HG03095 (cell line): ENCODE measurements around the gene STARD7.

Source experiments
- ATAC-seq: cut with Tn5 transposase; IDR thresholded peaks from one replicate; pipeline ENCODE4 v1.9.1; 2021; ENCODE audit warnings: moderate library complexity; ENCODE audit not compliant: unreplicated experiment

STARD7 gene

DNA sequence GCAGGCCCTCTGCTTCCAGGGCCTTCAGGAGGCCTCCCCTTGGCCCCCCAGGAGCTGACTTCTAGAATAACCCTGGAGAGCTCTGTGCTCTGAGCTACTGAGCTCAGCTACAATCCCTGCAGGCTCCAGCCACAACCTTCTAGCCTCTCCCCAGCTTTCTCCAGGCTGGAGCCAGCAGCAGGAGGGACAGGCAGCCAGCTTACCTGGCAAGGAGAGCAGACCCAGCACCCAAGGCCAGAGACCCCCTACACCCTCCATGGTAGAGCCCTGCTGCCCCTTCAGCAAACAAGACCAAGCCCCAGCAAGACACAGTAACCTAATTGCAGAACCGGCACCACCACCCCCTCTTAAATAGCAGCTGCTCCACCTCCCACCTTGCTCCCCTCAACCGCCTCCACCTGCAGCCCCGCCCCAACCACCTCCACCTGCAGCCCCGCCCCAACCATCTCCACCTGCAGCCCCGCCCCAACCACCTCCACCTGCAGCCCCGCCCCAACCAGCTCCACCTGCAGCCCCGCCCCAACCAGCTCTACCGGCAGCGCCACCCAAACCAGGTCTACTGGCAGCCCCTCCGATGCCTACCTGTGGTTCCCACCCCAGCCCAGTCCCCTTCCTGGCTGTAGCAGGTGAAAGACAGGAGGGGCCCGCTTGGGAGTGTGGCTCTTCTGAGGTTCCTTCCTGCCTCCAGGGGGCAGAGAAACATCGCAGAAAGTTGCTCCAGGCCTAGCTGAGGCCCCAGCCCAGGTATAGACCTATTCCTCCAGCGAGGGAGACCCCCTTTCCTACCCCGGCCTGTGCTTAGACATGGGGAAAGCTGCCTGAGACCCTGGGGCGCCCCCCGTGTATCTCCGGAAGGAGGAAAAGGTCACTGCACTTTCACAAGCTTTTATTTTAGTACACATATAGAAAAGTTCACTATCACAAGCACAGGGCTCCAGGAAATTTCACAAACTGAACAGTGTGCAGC, 70.2 kb downstream of the STARD7 start, which contains the start of gene ASTL:
TSS of gene ASTL (minus strand) at position 324 of the 967 bp plus-strand sequence. CDS start at position 258, 66 bp downstream.
- no peak for ATAC-seq

DNA sequence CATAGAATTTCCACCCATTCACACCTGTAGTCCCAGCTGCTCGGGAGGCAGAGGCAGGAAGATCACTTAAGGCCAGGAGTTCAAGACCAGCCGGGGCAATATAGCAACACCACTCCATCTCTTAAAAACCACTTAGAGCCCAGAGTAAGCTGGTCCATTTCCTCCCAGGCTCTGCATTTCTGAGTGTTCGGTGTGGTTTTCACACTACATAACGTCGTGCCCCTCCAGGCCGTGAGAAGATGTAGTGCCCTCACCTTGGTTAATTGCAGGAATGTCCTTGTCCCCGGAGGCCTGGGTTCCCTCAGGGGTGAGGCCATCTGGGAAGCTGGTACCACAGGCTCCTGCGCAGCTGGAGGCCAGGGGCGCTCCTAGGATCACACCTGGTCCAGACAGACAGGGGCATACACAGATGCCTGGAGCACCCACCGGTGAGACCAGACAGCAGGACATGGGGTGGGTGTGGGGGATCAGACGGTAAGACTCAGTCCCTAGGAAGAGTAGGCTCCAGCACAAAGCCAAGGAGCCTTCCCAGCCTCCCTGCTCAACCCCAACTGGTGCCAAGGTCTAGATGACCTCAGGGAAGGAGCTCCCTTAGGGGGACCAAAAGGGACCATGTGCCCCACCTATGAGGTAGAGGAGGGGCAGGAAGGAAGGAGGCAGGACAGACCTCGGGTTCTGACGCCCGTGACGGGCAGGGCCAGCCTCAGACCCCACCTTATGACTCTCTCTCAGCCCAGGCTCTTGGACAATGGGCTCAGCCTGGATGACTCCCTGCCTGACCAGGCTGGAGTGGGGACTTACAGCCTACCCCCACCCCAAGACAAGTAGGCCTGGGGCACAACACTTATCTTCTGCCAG, 71.1 kb downstream of the STARD7 start:
- no peak for ATAC-seq

DNA sequence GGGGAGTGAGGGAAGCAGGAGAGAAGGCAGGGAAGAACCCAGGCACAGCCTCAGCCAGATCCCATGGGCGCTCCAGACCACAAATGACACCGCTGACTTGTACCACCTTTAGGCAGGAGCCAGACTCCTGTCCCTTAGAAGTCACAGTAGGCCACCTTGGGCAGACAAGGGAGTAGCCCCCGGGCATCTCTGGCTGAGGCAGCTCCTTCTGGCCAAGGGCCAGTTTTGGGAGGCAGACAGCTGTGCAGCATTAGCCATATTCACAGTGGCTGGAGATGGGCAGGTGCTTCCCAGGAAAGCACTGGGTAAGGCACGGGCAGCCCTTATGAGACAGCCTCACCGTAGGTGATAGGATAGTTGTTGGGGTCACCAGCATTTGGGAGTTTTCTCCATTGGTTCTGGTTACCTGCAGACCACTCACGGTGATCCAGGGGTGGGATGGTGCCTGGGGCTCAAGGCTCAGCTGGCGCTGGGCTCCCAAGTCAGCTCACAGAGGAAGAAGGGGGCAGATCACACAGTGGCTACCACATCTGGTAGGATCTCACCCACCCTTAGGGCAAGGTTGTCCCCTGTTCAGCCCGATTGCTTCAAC, 72.4 kb downstream of the STARD7 start:
- no peak for ATAC-seq

DNA sequence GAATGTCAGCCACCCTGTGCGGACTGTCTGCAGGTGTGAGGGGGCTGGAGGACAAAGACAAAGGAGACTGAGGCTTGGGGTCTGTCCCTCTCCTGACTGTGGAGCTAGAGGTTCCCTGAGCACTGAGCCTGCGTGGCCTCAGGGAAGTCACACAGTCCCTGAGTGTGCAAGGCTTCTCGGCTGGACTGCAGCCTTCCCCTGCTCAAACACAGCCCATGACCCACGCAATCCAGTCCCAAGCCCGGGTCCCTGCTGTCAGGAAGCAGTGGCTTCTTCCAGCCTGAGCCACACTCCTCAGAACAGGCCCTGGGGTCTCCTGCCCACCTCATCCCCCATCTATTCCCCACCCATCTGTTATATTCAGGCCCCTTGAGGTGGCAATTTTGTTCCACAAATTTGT, 73.0 kb downstream of the STARD7 start:
- ATAC-seq: no peak

DNA sequence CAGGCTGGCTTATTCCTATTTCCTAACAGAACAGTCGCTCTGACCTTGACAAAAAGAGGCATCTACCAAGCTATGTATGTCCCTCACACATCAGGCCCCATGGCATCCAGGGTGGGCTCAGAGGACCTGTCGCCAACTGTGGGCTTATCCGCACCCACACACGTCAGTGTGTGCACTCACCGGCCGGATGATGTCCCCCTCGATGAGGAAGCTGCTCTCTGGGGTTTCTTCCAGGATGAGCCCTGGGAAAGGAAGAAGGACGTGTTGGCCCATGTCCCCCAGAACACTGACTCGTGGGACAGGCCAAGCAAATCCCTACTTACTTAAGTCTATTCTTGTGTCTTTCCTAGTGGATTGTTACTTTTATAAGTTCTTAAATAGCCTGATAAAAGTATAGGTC, 73.5 kb downstream of the STARD7 start:
- no peak for ATAC-seq
